Activated naive CD8-positive, alpha-beta T cell treated with anti-CD3 and anti-CD28 coated beads, Interleukin-2, amount 50 U/mL, for 16 hours (primary cell): ENCODE data around the gene PKLR.
"Not testable (repeated sequence)": the region's sequence is repeated elsewhere in the genome, so short reads cannot be mapped to it uniquely, and the experiment has no call there.

ENCODE experiments used
- DNase-seq: peaks from one replicate; pipeline ENCODE4 v3.0.0-alpha.2; 2020; ENCODE audit warnings: low read depth, low spot score

The PKLR gene

GRCh38 chr1:155301342-155301841 is at the start of gene PKLR:
Gene PKLR, minus strand, starts transcription at chr1:155301438. Its CDS starts 43 bp downstream, at chr1:155301395.
- DNase-seq: no peak

GRCh38 chr1:155342842-155343241 is 41.6 kb upstream of the PKLR start:
- no peak for DNase-seq

GRCh38 chr1:155339515-155340097 is 38.4 kb upstream of the PKLR start:
- DNase-seq: no peak

GRCh38 chr1:155334962-155335361 is 33.7 kb upstream of the PKLR start:
- DNase-seq: no peak

- DNase-seq: no peak
Measured at GRCh38 chr1:155329980-155330598, 28.9 kb upstream of the PKLR start.

- DNase-seq: not testable (repeated sequence)
Measured at GRCh38 chr1:155328856-155329255, 27.6 kb upstream of the PKLR start.

- DNase-seq: no peak
Measured at GRCh38 chr1:155327981-155328380, 26.7 kb upstream of the PKLR start.

- DNase-seq: no peak
Measured at GRCh38 chr1:155326631-155327037, 25.4 kb upstream of the PKLR start.

- DNase-seq: no peak
Measured at GRCh38 chr1:155326020-155326526, 24.8 kb upstream of the PKLR start.

GRCh38 chr1:155325603-155325893 is 24.3 kb upstream of the PKLR start:
- DNase-seq: no peak

- no peak for DNase-seq
Measured at GRCh38 chr1:155324717-155325602, 23.7 kb upstream of the PKLR start.

- peak; percentile 68 for DNase-seq
Measured at GRCh38 chr1:155324037-155324716, 22.9 kb upstream of the PKLR start.

GRCh38 chr1:155323729-155324036 is 22.4 kb upstream of the PKLR start:
- peak; percentile 42 for DNase-seq

- peak; percentile 79 for DNase-seq
Measured at GRCh38 chr1:155322953-155323728, 21.9 kb upstream of the PKLR start.

GRCh38 chr1:155322571-155322952 is 21.3 kb upstream of the PKLR start:
- no peak for DNase-seq

GRCh38 chr1:155321639-155322503 is 20.6 kb upstream of the PKLR start:
- no peak for DNase-seq

GRCh38 chr1:155320661-155321617 is 19.7 kb upstream of the PKLR start, which contains the start of gene RUSC1:
Gene RUSC1, plus strand, starts transcription at chr1:155320894. Its CDS starts 880 bp downstream, at chr1:155321774.
- peak; percentile 40 for DNase-seq

- no peak for DNase-seq
Measured at GRCh38 chr1:155320252-155320651, 19.0 kb upstream of the PKLR start.

GRCh38 chr1:155319536-155319935 is 18.3 kb upstream of the PKLR start:
- no peak for DNase-seq
